GM12878 (cell line): ENCODE measurements around the gene CD2AP. TPM values are rescaled to one million over a fixed set of nuclear protein-coding genes. Genes with fewer than 3 reads are reported as not detected.

ENCODE experiments used
- ATAC-seq: fragments of 200-7000 bp; cut with Tn5 transposase; 3 replicates; pipeline ENCODE4 v1.9.1; 2020; ENCODE audit warnings: mild to moderate bottlenecking, moderate library complexity
- BruUV-seq: library from RNA; stranded (reverse); fragments of 400-500 nt; replicated peaks from 2 replicates; lab custom pipeline; 2021; lab: Mats Ljungman, UMichigan
- CTCF ChIA-PET: fragments of 300-600 bp; sonication (Branson Sonifier 250); formaldehyde crosslinking; extraction: SDS; loops from one replicate; lab custom pipeline; 2021; ENCODE audit warnings: inconsistent platforms; lab: Yijun Ruan, JAX
- POLR2A ChIA-PET: fragments of 350-600 bp; formaldehyde crosslinking; extraction: SDS; loops from one replicate; lab custom pipeline; 2021; ENCODE audit warnings: inconsistent platforms; lab: Charles Lee
- RAD21 ChIA-PET: fragments of 300-600 bp; sonication (Branson Sonifier 250); formaldehyde crosslinking; loops from one replicate; lab custom pipeline; 2023; ENCODE audit warnings: antibody characterized with exemption; ENCODE audit not compliant: unreplicated experiment; lab: Charles Lee
- SMC1A ChIA-PET: fragments of 300-600 bp; sonication (Branson Sonifier 250); formaldehyde crosslinking; loops from one replicate; lab custom pipeline; 2023; ENCODE audit not compliant: unreplicated experiment, uncharacterized antibody; lab: Charles Lee
- DNase-seq: peaks from one replicate; pipeline ENCODE4 v3.0.0-alpha.2; 2011; ENCODE audit warnings: low read depth, low spot score
- FAIRE-seq: peaks from 3 replicates; lab custom pipeline; 2011; peaks lifted over from hg19 to GRCh38; lab: Jason Lieb, UNC
- H2AFZ ChIP-seq: 2 replicates; pipeline ENCODE4 v1.6.0; 2011; ENCODE audit warnings: low read depth, low read length, control low read depth; ENCODE audit not compliant: control insufficient read depth
- H3K27ac ChIP-seq: 2 replicates; pipeline ENCODE4 v1.5.1; 2011; ENCODE audit warnings: control low read depth; ENCODE audit not compliant: control insufficient read depth, insufficient read depth
- H3K27me3 ChIP-seq, 2 experiments: replicated peaks in 1 of 2; 2 replicates each; pipeline versions ENCODE4 v1.6.0 to v1.6.1; 2011; ENCODE audit warnings: low read length in 1 of 2; ENCODE audit not compliant: control insufficient read depth in 2 of 2, insufficient read depth in 2 of 2
- H3K36me3 ChIP-seq, 2 experiments: 2 replicates each; pipeline ENCODE4 v1.5.1; 2011; ENCODE audit warnings: low read length in 1 of 2; ENCODE audit not compliant: control insufficient read depth in 2 of 2, insufficient read depth in 2 of 2
- H3K4me1 ChIP-seq: 2 replicates; pipeline ENCODE4 v1.6.1; 2011; ENCODE audit warnings: mild to moderate bottlenecking, low read length, moderate library complexity, mixed read lengths; ENCODE audit not compliant: control insufficient read depth, insufficient read depth
- H3K4me2 ChIP-seq: 2 replicates; pipeline ENCODE4 v1.6.0; 2011; ENCODE audit warnings: control low read depth; ENCODE audit not compliant: control insufficient read depth, insufficient read depth
- H3K4me3 ChIP-seq: fragments of 200-600 bp; sonication (generic); 2 replicates; pipeline ENCODE4 v1.5.1; 2016
- H3K79me2 ChIP-seq: 2 replicates; pipeline ENCODE4 v1.6.0; 2011; ENCODE audit warnings: low read length; ENCODE audit not compliant: control insufficient read depth, insufficient read depth
- H3K9ac ChIP-seq: 2 replicates; pipeline ENCODE4 v1.8.0; 2011; ENCODE audit warnings: low read length, control low read depth, mixed read lengths; ENCODE audit not compliant: control insufficient read depth, insufficient read depth
- H3K9me3 ChIP-seq: replicated peaks from 3 replicates; pipeline ENCODE4 v1.5.1; 2011; ENCODE audit warnings: mild to moderate bottlenecking, low read length; ENCODE audit not compliant: control insufficient read depth, insufficient read depth
- H4K20me1 ChIP-seq: 2 replicates; pipeline ENCODE4 v1.6.0; 2011; ENCODE audit not compliant: control insufficient read depth, insufficient read depth
- CBX3 ChIP-seq: fragments of 200-600 bp; sonication (generic); IDR thresholded peaks from 2 replicates; pipeline ENCODE4 v1.6.1; 2016; ENCODE audit warnings: low read depth, borderline replicate concordance
- JUNB ChIP-seq: IDR thresholded peaks from 2 replicates; pipeline ENCODE4 v1.6.1; 2016; ENCODE audit warnings: antibody characterized with exemption, mild to moderate bottlenecking
- STAT3 ChIP-seq: IDR thresholded peaks from 2 replicates; pipeline ENCODE4 v1.6.1; 2011; ENCODE audit warnings: low read depth, low read length, improper control_type of control experiment
- TCF7 ChIP-seq: IDR thresholded peaks from 2 replicates; pipeline ENCODE4 v1.6.1; 2014; ENCODE audit warnings: antibody characterized with exemption, borderline replicate concordance
- YBX1 ChIP-seq: fragments of 450-650 bp; IDR thresholded peaks from 2 replicates; pipeline ENCODE4 v1.6.1; 2016; ENCODE audit warnings: antibody characterized with exemption
- WGBS: methylation state at CpG from one replicate; pipeline ENCODE4 v1.1.6; 2016; ENCODE audit warnings: low lambda C conversion rate; ENCODE audit not compliant: insufficient replicate concordance, insufficient coverage; ENCODE audit errors: missing lambda C conversion rate; 5-methylcytosine and 5-hydroxymethylcytosine counted together
- in situ Hi-C: fragments of 300-500 bp; cut with MboI; formaldehyde crosslinking; loops from 9 replicates; pipeline ENCODE4 v1.14.3; 2018; ENCODE audit warnings: mixed read lengths
- intact Hi-C: fragments of 100-400 bp; cut with micrococcal nuclease; formaldehyde crosslinking; loops from one replicate; pipeline ENCODE4 v1.14.2; 2022; ENCODE audit not compliant: unreplicated experiment
- polyA plus RNA-seq, 11 experiments: library from polyadenylated mRNA; depleted of rRNA in 4 of 11; unstranded in 6 of 11; stranded (reverse) in 5 of 11; fragments of >200 nt; fragmentation: Nextera tagmentation in 4 of 11; fragmentation: Illumina TruSeq in 1 of 11; extraction: Ambion mirVana in 4 of 11; extraction: Trizol in 1 of 11; gene quantifications; 1 replicate in 1 of 11; 2 replicates in 10 of 11; pipeline versions ENCODE4 v1.2.1 to v1.2.3, GENCODE V29; 2011 to 2016; ENCODE audit warnings: inconsistent platforms in 2 of 11, missing spikeins in 2 of 11, low read depth in 1 of 11
- total RNA-seq, 4 experiments: library from RNA; depleted of rRNA in 3 of 4; stranded (reverse); fragments of >200 nt in 3 of 4; fragmentation: Illumina TruSeq in 1 of 4; extraction: Trizol in 1 of 4; gene quantifications; 2 replicates each; pipeline versions ENCODE4 v1.2.1 to v1.2.3, GENCODE V29; 2013 to 2021
- TF ChIP-seq, protein P1 (sequence below): fragments of 450-650 bp; formaldehyde crosslinking; IDR thresholded peaks from 2 replicates; pipeline ENCODE4 v1.4.0; 2020; ENCODE audit warnings: mild to moderate bottlenecking, moderate library complexity
- TF ChIP-seq, protein P2 (sequence below): IDR thresholded peaks from 2 replicates; pipeline ENCODE4 v1.6.1; 2011; ENCODE audit warnings: borderline replicate concordance, low read depth, mild to moderate bottlenecking, moderate library complexity, mixed read lengths, low read length; ENCODE audit not compliant: insufficient read depth; ENCODE audit errors: extremely low read length
- TF ChIP-seq, protein P3 (sequence below): IDR thresholded peaks from 2 replicates; pipeline ENCODE4 v1.6.1; 2012; ENCODE audit warnings: mild to moderate bottlenecking, low read depth, low read length
- TF ChIP-seq, protein P4 (sequence below), 3 experiments: IDR thresholded peaks in 2 of 3; conservative IDR thresholded peaks in 1 of 3; 2 replicates each; pipeline ENCODE4 v1.5.1; 2011; ENCODE audit warnings: low read depth in 3 of 3, low read length in 3 of 3, mild to moderate bottlenecking in 3 of 3, control low read depth in 2 of 3, moderate library complexity in 2 of 3, inconsistent platforms in 1 of 3, mixed read lengths in 1 of 3; ENCODE audit not compliant: control insufficient read depth in 2 of 3, insufficient read depth in 1 of 3; ENCODE audit errors: extremely low read depth in 1 of 3
- TF ChIP-seq, protein P5 (sequence below): fragments of 450-650 bp; IDR thresholded peaks from 2 replicates; pipeline ENCODE4 v1.6.1; 2017; ENCODE audit warnings: mild to moderate bottlenecking

CD2AP gene
- total and polyA plus RNA-seq, 10 of the 15 experiments (the other 5 are each of a cell fraction or from before 2014, with no cell fraction given): 5.4 to 46.6 (median 20.9) TPM

DNA sequence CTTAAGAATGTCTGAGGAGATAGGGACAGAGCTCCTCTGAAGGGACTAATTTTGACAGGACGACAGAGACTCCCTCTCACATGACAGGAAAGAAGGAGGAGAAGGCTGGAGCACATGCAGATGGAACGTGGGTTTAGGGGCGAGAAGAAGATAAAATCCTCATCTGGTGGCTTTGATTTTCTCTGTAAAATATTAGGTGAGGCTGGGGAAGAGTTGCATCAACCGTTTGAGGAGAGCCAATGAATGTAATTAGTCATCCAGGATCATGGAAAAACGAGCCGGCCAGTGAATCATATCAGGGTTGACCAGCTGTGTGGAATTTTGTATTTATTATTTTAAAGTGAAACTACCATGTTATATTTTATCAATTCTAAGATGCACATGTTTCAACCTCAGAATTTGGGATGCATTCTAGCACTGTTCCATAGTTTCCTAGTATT lies 173.9 kb downstream of the CD2AP start (continued):
- TF ChIP-seq TCF7 (no peak), CBX3 (no peak)

DNA sequence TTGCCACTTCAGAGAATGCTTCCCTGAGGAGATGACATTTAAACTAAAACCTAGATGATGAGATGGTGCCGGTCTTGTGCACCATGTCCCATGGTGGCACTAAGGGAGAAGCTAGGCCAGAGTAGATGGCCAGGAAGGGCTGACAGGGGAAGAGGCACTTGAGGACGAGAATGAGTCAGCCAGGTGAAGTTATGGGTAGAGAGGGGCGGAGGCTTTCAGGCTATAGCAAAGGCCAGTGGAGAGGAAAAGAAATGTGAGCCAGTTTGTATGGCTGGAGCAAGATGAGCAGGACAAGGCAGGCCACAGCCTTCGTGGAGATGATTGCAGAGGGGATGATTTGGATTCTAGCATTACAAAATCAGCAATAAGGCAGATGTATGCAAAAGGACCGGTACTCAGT lies 176.1 kb downstream of the CD2AP start:
- H3K4me1 ChIP-seq: peaks cover 4% of the 10 kb centered on the region
- no peak overlapping the region for H3K4me3 ChIP-seq
- SMC1A ChIA-PET: no interaction called here
- H3K27ac ChIP-seq: no peak overlapping the region
- H2AFZ ChIP-seq: no peak overlapping the region
- H3K79me2 ChIP-seq: no peaks in the 10 kb centered on the region
- no peaks in the 10 kb centered on the region for H4K20me1 ChIP-seq
- DNase-seq (no peak), FAIRE-seq (no peak), ATAC-seq (no peak)
- in situ Hi-C loops: no loop called here
- POLR2A ChIA-PET: no interaction called here
- no peak overlapping the region for H3K4me2 ChIP-seq
- WGBS: 25% methylated on average over 5 of the region's 5 CpGs
- H3K9ac ChIP-seq: no peak overlapping the region
- H3K9me3 ChIP-seq: no peaks in the 10 kb centered on the region
- no peaks in the 10 kb centered on the region for H3K27me3 ChIP-seq
- intact Hi-C loops: no loop called here
- RAD21 ChIA-PET: no interaction called here
- no peaks in the 10 kb centered on the region for H3K36me3 ChIP-seq
- CTCF ChIA-PET: interaction anchor here (1.1 to 1.7 kb wide), 2 partner anchors 19 to 22 kb away, joined by 3 to 4 read pairs; no protein-coding TSS in a partner anchor
- no TSS peak for BruUV-seq
- TF ChIP-seq JUNB (no peak), STAT3 (no peak), YBX1 (no peak)
- TF ChIP-seq, protein P1, sequence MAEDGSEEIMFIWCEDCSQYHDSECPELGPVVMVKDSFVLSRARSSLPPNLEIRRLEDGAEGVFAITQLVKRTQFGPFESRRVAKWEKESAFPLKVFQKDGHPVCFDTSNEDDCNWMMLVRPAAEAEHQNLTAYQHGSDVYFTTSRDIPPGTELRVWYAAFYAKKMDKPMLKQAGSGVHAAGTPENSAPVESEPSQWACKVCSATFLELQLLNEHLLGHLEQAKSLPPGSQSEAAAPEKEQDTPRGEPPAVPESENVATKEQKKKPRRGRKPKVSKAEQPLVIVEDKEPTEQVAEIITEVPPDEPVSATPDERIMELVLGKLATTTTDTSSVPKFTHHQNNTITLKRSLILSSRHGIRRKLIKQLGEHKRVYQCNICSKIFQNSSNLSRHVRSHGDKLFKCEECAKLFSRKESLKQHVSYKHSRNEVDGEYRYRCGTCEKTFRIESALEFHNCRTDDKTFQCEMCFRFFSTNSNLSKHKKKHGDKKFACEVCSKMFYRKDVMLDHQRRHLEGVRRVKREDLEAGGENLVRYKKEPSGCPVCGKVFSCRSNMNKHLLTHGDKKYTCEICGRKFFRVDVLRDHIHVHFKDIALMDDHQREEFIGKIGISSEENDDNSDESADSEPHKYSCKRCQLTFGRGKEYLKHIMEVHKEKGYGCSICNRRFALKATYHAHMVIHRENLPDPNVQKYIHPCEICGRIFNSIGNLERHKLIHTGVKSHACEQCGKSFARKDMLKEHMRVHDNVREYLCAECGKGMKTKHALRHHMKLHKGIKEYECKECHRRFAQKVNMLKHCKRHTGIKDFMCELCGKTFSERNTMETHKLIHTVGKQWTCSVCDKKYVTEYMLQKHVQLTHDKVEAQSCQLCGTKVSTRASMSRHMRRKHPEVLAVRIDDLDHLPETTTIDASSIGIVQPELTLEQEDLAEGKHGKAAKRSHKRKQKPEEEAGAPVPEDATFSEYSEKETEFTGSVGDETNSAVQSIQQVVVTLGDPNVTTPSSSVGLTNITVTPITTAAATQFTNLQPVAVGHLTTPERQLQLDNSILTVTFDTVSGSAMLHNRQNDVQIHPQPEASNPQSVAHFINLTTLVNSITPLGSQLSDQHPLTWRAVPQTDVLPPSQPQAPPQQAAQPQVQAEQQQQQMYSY: no peak
- TF ChIP-seq, protein P2, sequence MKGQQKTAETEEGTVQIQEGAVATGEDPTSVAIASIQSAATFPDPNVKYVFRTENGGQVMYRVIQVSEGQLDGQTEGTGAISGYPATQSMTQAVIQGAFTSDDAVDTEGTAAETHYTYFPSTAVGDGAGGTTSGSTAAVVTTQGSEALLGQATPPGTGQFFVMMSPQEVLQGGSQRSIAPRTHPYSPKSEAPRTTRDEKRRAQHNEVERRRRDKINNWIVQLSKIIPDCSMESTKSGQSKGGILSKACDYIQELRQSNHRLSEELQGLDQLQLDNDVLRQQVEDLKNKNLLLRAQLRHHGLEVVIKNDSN: no peak
- TF ChIP-seq, protein P3, sequence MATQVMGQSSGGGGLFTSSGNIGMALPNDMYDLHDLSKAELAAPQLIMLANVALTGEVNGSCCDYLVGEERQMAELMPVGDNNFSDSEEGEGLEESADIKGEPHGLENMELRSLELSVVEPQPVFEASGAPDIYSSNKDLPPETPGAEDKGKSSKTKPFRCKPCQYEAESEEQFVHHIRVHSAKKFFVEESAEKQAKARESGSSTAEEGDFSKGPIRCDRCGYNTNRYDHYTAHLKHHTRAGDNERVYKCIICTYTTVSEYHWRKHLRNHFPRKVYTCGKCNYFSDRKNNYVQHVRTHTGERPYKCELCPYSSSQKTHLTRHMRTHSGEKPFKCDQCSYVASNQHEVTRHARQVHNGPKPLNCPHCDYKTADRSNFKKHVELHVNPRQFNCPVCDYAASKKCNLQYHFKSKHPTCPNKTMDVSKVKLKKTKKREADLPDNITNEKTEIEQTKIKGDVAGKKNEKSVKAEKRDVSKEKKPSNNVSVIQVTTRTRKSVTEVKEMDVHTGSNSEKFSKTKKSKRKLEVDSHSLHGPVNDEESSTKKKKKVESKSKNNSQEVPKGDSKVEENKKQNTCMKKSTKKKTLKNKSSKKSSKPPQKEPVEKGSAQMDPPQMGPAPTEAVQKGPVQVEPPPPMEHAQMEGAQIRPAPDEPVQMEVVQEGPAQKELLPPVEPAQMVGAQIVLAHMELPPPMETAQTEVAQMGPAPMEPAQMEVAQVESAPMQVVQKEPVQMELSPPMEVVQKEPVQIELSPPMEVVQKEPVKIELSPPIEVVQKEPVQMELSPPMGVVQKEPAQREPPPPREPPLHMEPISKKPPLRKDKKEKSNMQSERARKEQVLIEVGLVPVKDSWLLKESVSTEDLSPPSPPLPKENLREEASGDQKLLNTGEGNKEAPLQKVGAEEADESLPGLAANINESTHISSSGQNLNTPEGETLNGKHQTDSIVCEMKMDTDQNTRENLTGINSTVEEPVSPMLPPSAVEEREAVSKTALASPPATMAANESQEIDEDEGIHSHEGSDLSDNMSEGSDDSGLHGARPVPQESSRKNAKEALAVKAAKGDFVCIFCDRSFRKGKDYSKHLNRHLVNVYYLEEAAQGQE: no peak
- TF ChIP-seq, protein P4, sequence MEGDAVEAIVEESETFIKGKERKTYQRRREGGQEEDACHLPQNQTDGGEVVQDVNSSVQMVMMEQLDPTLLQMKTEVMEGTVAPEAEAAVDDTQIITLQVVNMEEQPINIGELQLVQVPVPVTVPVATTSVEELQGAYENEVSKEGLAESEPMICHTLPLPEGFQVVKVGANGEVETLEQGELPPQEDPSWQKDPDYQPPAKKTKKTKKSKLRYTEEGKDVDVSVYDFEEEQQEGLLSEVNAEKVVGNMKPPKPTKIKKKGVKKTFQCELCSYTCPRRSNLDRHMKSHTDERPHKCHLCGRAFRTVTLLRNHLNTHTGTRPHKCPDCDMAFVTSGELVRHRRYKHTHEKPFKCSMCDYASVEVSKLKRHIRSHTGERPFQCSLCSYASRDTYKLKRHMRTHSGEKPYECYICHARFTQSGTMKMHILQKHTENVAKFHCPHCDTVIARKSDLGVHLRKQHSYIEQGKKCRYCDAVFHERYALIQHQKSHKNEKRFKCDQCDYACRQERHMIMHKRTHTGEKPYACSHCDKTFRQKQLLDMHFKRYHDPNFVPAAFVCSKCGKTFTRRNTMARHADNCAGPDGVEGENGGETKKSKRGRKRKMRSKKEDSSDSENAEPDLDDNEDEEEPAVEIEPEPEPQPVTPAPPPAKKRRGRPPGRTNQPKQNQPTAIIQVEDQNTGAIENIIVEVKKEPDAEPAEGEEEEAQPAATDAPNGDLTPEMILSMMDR (IDR thresholded peaks at IDR 0.05 in 2 of 3, conservative IDR thresholded peaks at IDR 0.05 in 1 of 3; ENCODE audit: control insufficient read depth in 2 of 3, extremely low read depth in 1 of 3, insufficient read depth in 1 of 3, low read depth in 3 of 3, low read length in 3 of 3): no peak
- TF ChIP-seq, protein P5, sequence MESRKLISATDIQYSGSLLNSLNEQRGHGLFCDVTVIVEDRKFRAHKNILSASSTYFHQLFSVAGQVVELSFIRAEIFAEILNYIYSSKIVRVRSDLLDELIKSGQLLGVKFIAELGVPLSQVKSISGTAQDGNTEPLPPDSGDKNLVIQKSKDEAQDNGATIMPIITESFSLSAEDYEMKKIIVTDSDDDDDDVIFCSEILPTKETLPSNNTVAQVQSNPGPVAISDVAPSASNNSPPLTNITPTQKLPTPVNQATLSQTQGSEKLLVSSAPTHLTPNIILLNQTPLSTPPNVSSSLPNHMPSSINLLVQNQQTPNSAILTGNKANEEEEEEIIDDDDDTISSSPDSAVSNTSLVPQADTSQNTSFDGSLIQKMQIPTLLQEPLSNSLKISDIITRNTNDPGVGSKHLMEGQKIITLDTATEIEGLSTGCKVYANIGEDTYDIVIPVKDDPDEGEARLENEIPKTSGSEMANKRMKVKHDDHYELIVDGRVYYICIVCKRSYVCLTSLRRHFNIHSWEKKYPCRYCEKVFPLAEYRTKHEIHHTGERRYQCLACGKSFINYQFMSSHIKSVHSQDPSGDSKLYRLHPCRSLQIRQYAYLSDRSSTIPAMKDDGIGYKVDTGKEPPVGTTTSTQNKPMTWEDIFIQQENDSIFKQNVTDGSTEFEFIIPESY: no peak
